Stimulated activated CD4-positive, alpha-beta T cell treated with anti-CD3 and anti-CD28 coated beads, Interleukin-1b, Interleukin-23, amount 100 ng/mL, for 4 hours (primary cell): ENCODE measurements around the gene SCUBE2.
"Not testable (repeated sequence)": the region's sequence is repeated elsewhere in the genome, so short reads cannot be mapped to it uniquely, and the experiment has no call there.

Experiments used
- DNase-seq, 2 donors: peaks; one replicate each; pipeline ENCODE4 v3.0.0-alpha.2; 2020; ENCODE audit warnings: low read depth in 2 of 2

The SCUBE2 gene

GRCh38 chr11:9104580-9104979, 13.2 kb upstream of the SCUBE2 start:
- no peak for DNase-seq

- no peak for DNase-seq
Observed at GRCh38 chr11:9103542-9104276, 12.3 kb upstream of the SCUBE2 start.

GRCh38 chr11:9099617-9100016, 8.2 kb upstream of the SCUBE2 start:
- no peak for DNase-seq

GRCh38 chr11:9098455-9098854, 7.1 kb upstream of the SCUBE2 start:
- DNase-seq = not testable (repeated sequence)

GRCh38 chr11:9097186-9097943, 6.0 kb upstream of the SCUBE2 start:
- not testable (repeated sequence) for DNase-seq

GRCh38 chr11:9096427-9096826, 5.0 kb upstream of the SCUBE2 start:
- DNase-seq = no peak

GRCh38 chr11:9095421-9095820, 4.0 kb upstream of the SCUBE2 start:
- no peak for DNase-seq

GRCh38 chr11:9094420-9094819, 3.0 kb upstream of the SCUBE2 start:
- DNase-seq = no peak

- no peak for DNase-seq
Observed at GRCh38 chr11:9092853-9093778, 1.7 kb upstream of the SCUBE2 start.

- no peak for DNase-seq
Observed at GRCh38 chr11:9092072-9092471, 673 bp upstream of the SCUBE2 start.

- no peak for DNase-seq
Observed at GRCh38 chr11:9090488-9091043, 833 bp downstream of the SCUBE2 start.

- no peak for DNase-seq
Observed at GRCh38 chr11:9089636-9090035, 1.8 kb downstream of the SCUBE2 start.

GRCh38 chr11:9089061-9089460, 2.3 kb downstream of the SCUBE2 start:
- DNase-seq = no peak

- no peak for DNase-seq
Observed at GRCh38 chr11:9082575-9082974, 8.8 kb downstream of the SCUBE2 start.

GRCh38 chr11:9081153-9081552, 10.2 kb downstream of the SCUBE2 start:
- no peak for DNase-seq

- no peak for DNase-seq
Observed at GRCh38 chr11:9078113-9079086, 13.0 kb downstream of the SCUBE2 start.

GRCh38 chr11:9077164-9077563, 14.2 kb downstream of the SCUBE2 start:
- no peak for DNase-seq

- DNase-seq = no peak
Observed at GRCh38 chr11:9076661-9077060, 14.7 kb downstream of the SCUBE2 start.

- no peak for DNase-seq
Observed at GRCh38 chr11:9076046-9076445, 15.4 kb downstream of the SCUBE2 start.

GRCh38 chr11:9075556-9075955, 15.8 kb downstream of the SCUBE2 start:
- DNase-seq = no peak
